Natural killer cell (primary cell): ENCODE results near the gene IGF2. TPM values are rescaled to one million over a fixed set of nuclear protein-coding genes. Genes with fewer than 3 reads are reported as not detected.

ENCODE experiments used
- ATAC-seq, 3 donors: fragments of 150-1000 bp in 2 of 3; fragments of 200-7000 bp in 1 of 3; cut with Tn5 transposase; 1 replicate in 1 of 3; 2 replicates in 2 of 3; pipeline ENCODE4 v1.10.0; 2021; ENCODE audit warnings: mild to moderate bottlenecking in 2 of 3, moderate library complexity in 2 of 3
- DNase-seq, 2 donors: peaks; one replicate each; pipeline versions ENCODE4 v3.0.0 to v3.0.0-alpha.2; 2013 to 2021; ENCODE audit warnings: mixed read lengths in 1 of 2
- H3K27ac ChIP-seq: one replicate; pipeline ENCODE4 v1.5.1; 2013; ENCODE audit warnings: mild to moderate bottlenecking, low read length
- H3K27me3 ChIP-seq: one replicate; pipeline ENCODE4 v1.6.1; 2013; ENCODE audit warnings: low read length; ENCODE audit not compliant: control insufficient read depth, insufficient read depth
- H3K36me3 ChIP-seq: one replicate; pipeline ENCODE4 v1.6.1; 2013; ENCODE audit warnings: low read length; ENCODE audit not compliant: control insufficient read depth, insufficient read depth
- H3K4me1 ChIP-seq: one replicate; pipeline ENCODE4 v1.6.1; 2013; ENCODE audit warnings: low read length; ENCODE audit not compliant: control insufficient read depth, insufficient read depth
- H3K4me3 ChIP-seq: one replicate; pipeline ENCODE4 v1.5.1; 2013; ENCODE audit warnings: low read length
- H3K9me3 ChIP-seq: one replicate; pipeline ENCODE4 v1.6.1; 2013; ENCODE audit warnings: low read length; ENCODE audit not compliant: control insufficient read depth, insufficient read depth
- H3K27ac Mint-ChIP-seq, 2 donors: one replicate each; pipeline ENCODE4 v1.8.0; 2022; ENCODE audit warnings: mild to moderate bottlenecking in 2 of 2, mixed read lengths in 2 of 2, moderate library complexity in 1 of 2
- H3K27me3 Mint-ChIP-seq, 2 donors: one replicate each; pipeline ENCODE4 v1.8.0; 2022; ENCODE audit warnings: low read depth in 2 of 2, mixed read lengths in 2 of 2
- H3K36me3 Mint-ChIP-seq: one replicate; pipeline ENCODE4 v1.8.0; 2022; ENCODE audit warnings: mixed read lengths
- H3K4me1 Mint-ChIP-seq, 2 donors: one replicate each; pipeline ENCODE4 v1.8.0; 2022; ENCODE audit warnings: mixed read lengths in 2 of 2
- H3K4me3 Mint-ChIP-seq: one replicate; pipeline ENCODE4 v1.8.0; 2022; ENCODE audit warnings: mild to moderate bottlenecking, moderate library complexity, mixed read lengths
- H3K9me3 Mint-ChIP-seq, 2 donors: one replicate each; pipeline ENCODE4 v1.8.0; 2022; ENCODE audit warnings: mixed read lengths in 2 of 2
- WGBS: methylation state at CpG from one replicate; pipeline ENCODE4 v1.1.7; 2013; ENCODE audit warnings: missing lambda C conversion rate; ENCODE audit not compliant: insufficient coverage; 5-methylcytosine and 5-hydroxymethylcytosine counted together
- intact Hi-C: fragments of 100-400 bp; cut with micrococcal nuclease; formaldehyde crosslinking; loops from one replicate; pipeline ENCODE4 v1.14.2; 2022
- total RNA-seq, 4 donors: library from RNA; stranded (reverse); fragments of 120-200 nt in 1 of 4; gene quantifications; one replicate each; pipeline versions ENCODE4 v1.2.3 to v1.2.4, GENCODE V29; 2013 to 2022
- TF ChIP-seq, protein P1 (sequence below): fragments of 200-600 bp; IDR thresholded peaks from one replicate; pipeline ENCODE4 v1.8.0; 2022; ENCODE audit warnings: antibody characterized with exemption

Gene IGF2, protein sequence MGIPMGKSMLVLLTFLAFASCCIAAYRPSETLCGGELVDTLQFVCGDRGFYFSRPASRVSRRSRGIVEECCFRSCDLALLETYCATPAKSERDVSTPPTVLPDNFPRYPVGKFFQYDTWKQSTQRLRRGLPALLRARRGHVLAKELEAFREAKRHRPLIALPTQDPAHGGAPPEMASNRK
- not detected for total RNA-seq
- 0.11 TPM for total RNA-seq (2013)

DNA sequence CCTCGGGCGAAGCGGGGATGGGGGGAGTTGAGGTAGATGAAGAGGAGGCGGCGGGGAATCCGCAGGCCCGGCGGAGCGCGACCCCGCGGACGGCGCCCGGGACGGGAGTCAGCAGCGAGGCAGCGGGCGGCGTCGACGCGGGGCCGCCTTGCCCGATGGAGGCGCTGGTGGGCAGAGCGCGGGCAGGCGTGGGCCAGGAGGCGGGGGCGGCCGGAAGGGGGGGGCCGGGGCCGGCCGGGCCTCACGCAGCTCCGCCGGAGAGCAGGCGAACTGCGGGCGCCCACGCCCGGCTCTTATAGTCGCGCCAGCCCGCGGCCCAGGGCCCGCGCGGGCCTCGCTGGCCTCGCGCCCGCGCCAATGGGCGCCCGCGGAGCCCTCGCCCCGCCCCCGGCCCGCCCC is at the start of gene IGF2:
Gene IGF2 (minus strand): TSS at position 267 of the 399 bp plus-strand sequence. CDS start 3,866 bp downstream, outside the sequence.
- intact Hi-C loops = no loop called here
- no peaks in the 10 kb centered on the region for H3K9me3 Mint-ChIP-seq
- H3K27me3 Mint-ChIP-seq = peaks cover 48 to 53% of the 10 kb centered on the region in 2 donors
- H3K4me3 ChIP-seq = no peak within 1 kb of the TSS
- H3K36me3 ChIP-seq = no peaks in the 10 kb centered on the region
- DNase-seq = peak in 1 of 2 donors; percentile 33
- 2% methylated on average over 62 of the region's 62 CpGs for WGBS
- peaks cover 13% of the 10 kb centered on the region for H3K4me1 ChIP-seq
- H3K4me3 Mint-ChIP-seq = peak within 1 kb of the TSS; percentile 88
- ATAC-seq = peak in 2 of 3 donors; percentile 60 to 63
- H3K9me3 ChIP-seq = no peaks in the 10 kb centered on the region
- H3K4me1 Mint-ChIP-seq = peaks cover 0 to 11% of the 10 kb centered on the region in 2 donors
- H3K36me3 Mint-ChIP-seq = no peaks in the 10 kb centered on the region
- H3K27ac Mint-ChIP-seq = no peak within 1 kb of the TSS
- TF ChIP-seq, protein P1, sequence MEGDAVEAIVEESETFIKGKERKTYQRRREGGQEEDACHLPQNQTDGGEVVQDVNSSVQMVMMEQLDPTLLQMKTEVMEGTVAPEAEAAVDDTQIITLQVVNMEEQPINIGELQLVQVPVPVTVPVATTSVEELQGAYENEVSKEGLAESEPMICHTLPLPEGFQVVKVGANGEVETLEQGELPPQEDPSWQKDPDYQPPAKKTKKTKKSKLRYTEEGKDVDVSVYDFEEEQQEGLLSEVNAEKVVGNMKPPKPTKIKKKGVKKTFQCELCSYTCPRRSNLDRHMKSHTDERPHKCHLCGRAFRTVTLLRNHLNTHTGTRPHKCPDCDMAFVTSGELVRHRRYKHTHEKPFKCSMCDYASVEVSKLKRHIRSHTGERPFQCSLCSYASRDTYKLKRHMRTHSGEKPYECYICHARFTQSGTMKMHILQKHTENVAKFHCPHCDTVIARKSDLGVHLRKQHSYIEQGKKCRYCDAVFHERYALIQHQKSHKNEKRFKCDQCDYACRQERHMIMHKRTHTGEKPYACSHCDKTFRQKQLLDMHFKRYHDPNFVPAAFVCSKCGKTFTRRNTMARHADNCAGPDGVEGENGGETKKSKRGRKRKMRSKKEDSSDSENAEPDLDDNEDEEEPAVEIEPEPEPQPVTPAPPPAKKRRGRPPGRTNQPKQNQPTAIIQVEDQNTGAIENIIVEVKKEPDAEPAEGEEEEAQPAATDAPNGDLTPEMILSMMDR = no peak
- peaks cover 32% of the 10 kb centered on the region for H3K27me3 ChIP-seq
- no peak within 1 kb of the TSS for H3K27ac ChIP-seq

DNA sequence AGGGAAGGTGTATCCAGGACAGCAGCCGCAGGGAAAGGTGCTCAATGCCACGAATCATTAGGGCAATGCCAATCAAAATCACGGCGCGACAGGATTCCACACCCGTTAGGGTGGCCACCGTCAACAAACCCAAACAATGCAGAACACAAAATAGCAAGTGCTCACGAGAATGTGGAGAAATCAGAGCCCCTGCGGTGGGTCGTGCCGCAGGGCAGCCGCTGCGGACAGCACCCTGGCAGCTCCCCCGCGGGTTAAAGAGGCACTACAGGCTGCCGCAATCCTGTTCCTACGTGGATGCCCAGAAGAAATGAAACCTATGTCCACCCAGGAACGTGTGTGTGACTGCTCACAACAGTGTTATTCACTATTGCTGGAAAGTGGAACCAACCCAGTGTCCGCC is 49.6 kb upstream of the IGF2 start:
- WGBS = 91% methylated on average over 19 of the region's 19 CpGs
- Mint-ChIP-seq H3K27ac (no peak overlapping the region), H3K27me3 (peaks cover 13 to 18% of the 10 kb centered on the region in 2 donors), H3K4me1 (peaks cover 0 to 5% of the 10 kb centered on the region in 2 donors), H3K4me3 (no peak overlapping the region), H3K9me3 (no peaks in the 10 kb centered on the region), H3K36me3 (no peaks in the 10 kb centered on the region)
- H3K4me3 ChIP-seq = no peak overlapping the region
- no peak for ATAC-seq
- TF ChIP-seq, protein P1 = no peak
- no peaks in the 10 kb centered on the region for H3K9me3 ChIP-seq
- peaks cover 20% of the 10 kb centered on the region for H3K4me1 ChIP-seq
- intact Hi-C loops = no loop called here
- DNase-seq = no peak
- H3K27ac ChIP-seq = no peak overlapping the region
- no peaks in the 10 kb centered on the region for H3K27me3 ChIP-seq
- no peaks in the 10 kb centered on the region for H3K36me3 ChIP-seq

DNA sequence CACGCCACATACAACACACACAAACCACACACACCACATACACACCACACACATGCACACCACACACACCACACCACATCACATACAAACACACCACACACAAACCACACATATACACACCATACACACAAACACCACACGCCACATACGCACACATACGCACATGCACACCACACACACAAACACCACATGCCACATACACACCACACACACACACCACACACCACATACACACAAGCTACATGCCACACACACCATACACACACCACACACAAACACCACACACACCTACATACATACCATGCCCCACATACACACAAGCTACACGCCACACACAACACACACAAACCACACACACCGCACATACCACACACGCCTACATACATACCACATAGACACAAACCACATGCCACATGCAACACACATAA is 48.1 kb upstream of the IGF2 start:
- Mint-ChIP-seq H3K27ac (no peak overlapping the region), H3K4me3 (no peak overlapping the region), H3K4me1 (peaks cover 0 to 5% of the 10 kb centered on the region in 2 donors), H3K9me3 (no peaks in the 10 kb centered on the region), H3K27me3 (peaks cover 15 to 18% of the 10 kb centered on the region in 2 donors), H3K36me3 (no peaks in the 10 kb centered on the region)
- Histone ChIP-seq H3K4me1 (peaks cover 20% of the 10 kb centered on the region), H3K27ac (no peak overlapping the region), H3K27me3 (no peaks in the 10 kb centered on the region), H3K36me3 (no peaks in the 10 kb centered on the region), H3K4me3 (no peak overlapping the region), H3K9me3 (no peaks in the 10 kb centered on the region)
- 90% methylated on average over 7 of the region's 7 CpGs for WGBS
- ATAC-seq (no peak), DNase-seq (no peak)
- TF ChIP-seq, protein P1 = no peak
- intact Hi-C loops = no loop called here
